GF-D8 (cell line): ENCODE data around the gene AGAP1.

Experiments used
- DNase-seq: peaks from one replicate; lab custom pipeline; 2025; lab: John Stamatoyannopoulos, UW

AGAP1 gene

GRCh38 chr2:235849489-235849888 lies 355.6 kb downstream of the AGAP1 start:
- no peak for DNase-seq

GRCh38 chr2:235850289-235850688 lies 356.4 kb downstream of the AGAP1 start:
- DNase-seq = no peak

DNA sequence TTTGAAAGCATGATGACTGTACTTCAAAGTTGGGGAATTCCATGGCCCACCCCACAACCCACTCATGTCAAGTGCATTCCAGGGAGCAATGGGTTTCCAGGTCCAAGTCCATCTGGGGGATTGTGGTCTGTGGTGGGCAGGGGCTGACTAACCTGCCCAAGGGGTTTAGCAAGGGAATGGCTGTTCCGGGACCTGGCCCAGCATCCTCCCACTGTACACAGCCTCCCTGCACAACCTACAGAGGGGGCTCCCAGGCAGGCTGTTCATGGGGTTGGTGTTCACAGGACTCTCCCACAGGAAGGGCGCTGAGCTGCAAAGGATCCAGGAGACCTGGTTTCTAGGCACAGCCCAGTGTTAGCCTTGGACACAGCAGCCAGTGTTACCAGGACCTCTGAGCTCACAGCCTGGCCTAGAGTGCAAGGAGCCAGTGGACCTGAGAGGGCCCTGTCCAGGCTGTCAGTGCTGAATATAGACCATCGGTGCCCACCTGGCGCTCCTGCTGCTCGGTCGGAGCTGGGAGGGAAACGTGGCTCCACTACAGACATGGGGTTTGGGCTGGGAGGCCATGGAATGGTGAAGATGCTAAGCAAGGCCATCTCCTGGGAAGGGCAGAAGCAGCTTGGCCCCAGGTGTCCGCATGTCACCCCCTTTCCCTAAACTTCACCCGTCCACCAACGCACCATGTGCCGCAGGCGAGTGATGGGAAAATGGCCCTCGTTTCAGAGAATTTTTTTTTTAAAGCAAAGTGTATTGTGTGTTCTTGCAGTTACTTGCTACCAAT lies 357.1 kb downstream of the AGAP1 start:
- DNase-seq = no peak

DNA sequence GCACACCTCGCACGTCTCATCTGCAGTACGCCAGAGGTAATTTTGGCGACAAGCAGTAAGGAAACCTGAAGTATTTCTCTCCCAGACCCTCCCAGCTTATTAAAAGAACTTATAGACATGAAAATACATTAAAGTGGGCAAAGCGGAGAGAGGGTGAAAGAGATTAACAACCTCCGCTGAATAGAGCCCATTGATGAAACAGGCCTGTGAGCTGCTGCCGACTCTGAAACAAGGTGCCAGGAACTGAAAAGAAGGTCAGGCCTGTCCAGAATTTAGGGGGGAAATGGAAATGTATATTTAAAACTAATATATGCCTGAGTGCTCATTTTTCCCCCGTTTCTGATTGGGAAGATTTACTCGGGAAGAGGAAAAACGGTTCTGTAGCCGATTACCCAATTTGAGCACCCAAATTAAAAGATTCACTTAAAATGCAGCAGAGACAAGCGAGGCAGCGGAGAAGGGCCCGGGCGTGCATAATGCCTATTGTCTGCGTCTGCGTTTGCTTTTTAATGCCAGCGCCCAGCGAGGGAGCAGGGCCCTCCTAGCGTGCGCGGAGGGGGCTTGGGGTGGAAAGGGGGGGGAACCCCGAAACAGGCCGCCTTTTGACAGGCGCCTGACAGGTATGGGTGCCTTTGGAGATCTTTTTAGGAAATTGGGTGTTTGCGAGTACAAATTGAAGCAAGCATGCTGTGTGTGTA lies 358.1 kb downstream of the AGAP1 start:
- DNase-seq = no peak

DNA sequence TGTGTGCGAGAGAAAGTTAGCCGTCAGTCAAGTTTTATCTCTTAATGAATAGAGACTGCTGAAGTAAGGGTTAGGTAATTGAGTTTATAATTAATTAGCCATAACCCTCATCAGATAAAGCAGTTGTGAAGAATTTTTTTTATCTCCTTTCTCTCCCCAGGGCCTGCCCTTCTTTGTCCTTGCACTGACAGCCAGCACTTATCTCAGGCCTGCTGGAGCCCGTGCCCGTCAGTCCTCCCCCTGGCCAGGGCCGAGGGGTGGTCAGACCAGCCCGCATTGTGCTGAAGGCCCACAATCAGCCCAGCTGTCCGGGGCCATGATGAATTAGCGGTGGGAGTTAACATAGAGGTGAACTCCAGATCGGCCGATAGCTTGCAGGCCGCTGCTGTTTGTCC lies 358.7 kb downstream of the AGAP1 start:
- no peak for DNase-seq

DNA sequence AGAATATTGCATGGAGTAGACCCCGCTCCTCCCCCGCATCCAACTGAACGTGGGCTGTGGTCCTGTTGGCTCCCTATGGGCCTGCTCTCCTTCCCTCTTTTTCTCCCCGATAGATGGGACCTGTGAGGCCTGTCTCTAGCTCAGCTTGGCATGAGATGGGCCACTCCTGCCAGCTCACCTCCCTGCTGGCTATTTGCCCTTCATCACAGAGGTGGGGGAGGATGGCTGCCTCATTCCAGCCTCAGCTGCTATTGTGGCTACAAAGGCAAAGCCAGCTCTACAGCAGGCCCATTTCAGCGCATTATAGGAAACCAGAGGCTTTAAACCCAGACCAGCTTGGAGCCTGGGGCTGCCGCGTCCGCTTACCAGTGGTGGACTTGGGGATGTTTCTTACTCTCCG lies 360.4 kb downstream of the AGAP1 start:
- no peak for DNase-seq

- DNase-seq = no peak
Measured at GRCh38 chr2:235855011-235855410, 361.2 kb downstream of the AGAP1 start.

DNA sequence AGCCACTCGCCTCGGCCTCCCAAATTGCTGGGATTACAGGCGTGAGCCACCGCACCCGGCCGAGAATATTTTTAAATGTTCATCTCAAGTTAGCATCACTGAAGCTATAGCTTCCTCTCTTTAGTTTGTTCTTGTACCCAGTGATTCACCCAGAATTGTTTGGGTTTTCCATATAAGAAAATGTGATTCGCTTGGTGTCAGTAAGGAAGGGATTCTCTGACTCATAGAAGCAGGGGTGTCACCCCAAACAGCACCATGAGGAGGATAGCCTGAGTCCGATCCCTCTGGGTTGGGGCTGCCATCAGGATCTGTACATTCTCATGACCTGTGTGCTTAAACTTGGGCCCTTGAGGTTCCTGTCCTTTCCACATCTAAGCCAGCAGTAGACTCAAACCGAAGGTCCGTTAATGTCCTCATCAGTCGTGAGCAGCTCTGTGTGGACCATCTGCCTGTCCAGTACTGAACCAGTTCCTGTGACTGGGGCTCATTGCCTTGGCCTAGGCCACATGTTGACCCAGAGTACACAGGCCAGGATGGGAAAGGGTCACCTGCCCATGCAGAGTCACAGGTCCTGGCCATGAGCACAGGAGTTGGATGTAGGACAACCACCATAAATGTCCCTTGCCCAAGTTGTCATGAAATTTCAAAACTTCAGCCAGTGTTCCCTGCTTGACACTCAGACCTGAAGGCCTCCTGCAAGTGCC lies 362.5 kb downstream of the AGAP1 start:
- no peak for DNase-seq

DNA sequence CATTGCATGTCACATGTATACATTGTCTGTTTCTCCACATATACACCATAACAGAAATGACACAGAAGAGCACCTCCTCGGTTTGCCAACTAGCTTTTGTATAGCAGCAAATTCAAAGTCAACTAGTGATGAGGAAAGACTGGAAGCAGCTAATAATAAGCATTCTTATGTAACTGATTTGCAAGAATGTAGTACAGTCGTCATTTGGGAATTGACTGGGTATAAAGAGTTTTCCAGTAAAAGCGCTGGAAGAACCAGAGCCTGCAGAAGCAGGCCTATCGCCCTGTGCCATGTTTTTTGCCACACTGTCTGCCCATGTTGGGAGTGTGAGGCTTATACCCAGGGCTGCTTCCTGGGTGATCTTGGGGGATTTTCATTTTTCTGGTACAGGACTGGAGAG lies 363.8 kb downstream of the AGAP1 start:
- no peak for DNase-seq

- DNase-seq = no peak
Measured at GRCh38 chr2:235858881-235859280, 365.0 kb downstream of the AGAP1 start.

DNA sequence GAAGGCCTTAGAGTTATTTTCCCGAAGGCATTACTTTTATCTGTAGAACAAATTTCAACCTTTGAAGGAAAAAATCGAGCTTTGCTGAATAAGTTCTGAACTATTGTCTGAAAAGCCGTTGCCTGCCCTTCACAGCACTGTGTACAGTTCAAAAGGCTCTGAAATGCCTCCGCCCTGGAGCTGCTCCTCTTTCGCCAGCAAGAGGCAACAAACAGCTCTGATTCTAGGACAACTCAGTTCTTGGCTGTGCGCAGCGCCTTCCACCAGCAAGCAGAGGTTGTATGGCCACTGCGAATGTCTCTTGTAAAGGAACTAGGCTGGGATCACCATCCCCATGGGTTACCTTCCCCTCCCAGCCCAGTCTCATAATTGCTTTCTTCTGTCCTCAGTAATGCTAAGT lies 365.8 kb downstream of the AGAP1 start:
- no peak for DNase-seq

- no peak for DNase-seq
Measured at GRCh38 chr2:235860111-235860510, 366.3 kb downstream of the AGAP1 start.

- no peak for DNase-seq
Measured at GRCh38 chr2:235860871-235861270, 367.0 kb downstream of the AGAP1 start.

DNA sequence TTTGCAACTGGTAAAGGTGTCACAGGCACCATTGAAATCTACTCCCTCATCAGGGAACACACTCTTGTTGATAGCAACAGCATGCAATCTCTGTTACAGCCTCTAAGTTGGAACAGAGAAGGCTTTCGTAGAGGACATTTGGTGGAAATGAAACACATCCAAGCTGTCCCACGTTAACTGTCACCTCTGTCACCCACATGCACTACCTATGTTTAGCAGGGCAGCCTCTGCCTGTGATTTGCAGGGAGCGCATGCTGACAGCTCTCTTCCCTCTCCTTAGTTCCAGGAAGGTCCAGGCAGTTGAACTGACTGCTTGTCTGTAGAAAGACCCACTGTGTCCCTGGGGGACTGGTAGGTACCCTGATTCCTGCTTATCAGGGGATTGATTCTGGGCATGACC lies 367.5 kb downstream of the AGAP1 start:
- DNase-seq = no peak

DNA sequence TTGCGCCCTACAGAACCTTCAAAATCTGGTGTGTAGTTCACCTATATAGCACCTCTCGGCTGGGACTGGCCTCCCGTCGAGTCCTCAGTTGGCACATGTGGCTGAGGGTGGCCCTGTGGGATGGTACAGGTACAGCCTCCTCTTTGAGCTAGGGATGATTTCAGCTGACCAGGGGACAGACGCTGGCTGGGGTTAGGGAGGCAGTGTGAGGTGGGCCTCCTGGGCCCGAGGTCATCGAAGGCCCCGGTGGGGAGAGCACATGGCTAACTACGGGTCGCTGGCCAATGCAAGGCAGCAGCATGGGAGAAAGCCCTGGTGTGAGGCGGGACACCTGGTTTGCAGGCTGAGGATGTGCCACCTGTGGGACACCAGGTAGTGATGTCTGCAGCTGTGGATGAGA lies 369.6 kb downstream of the AGAP1 start:
- DNase-seq = no peak

GRCh38 chr2:235864302-235864701 lies 370.5 kb downstream of the AGAP1 start:
- no peak for DNase-seq

DNA sequence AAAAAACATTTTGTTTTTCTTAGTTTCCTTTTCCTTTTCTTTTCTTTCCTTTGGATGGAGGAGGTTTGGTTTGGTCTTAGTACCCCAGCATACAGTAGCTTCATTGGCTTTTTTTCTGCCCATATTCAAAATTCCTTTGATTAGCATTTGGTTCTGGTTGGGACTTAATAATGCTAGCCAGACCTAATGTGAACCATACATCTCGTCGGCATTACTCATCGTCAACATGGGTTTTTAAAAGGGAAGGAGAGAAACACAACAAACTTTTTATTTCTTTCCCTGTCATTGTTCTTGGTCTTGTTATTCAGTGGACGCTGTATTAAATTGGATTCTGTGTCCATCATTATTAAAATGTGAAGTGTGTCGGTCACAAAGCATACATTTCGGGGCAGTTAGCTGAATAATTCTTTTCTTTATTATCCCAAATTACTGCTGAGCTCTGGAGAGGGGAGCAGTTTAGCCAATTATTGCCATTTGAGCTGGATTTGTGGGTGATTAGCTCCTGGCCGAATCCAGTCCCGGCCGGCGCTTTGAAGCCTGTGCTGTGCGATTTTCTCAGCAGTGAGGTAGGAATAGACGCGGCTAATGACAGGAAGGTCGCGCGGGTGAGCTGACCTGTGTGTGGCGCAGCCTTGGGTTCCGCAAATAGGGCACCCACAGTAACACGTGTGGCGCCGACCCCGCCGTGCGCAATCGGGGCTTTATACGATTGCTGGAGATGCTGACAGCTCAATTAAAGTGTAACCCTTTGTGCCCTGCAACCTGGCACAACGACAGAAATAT lies 371.1 kb downstream of the AGAP1 start:
- no peak for DNase-seq

DNA sequence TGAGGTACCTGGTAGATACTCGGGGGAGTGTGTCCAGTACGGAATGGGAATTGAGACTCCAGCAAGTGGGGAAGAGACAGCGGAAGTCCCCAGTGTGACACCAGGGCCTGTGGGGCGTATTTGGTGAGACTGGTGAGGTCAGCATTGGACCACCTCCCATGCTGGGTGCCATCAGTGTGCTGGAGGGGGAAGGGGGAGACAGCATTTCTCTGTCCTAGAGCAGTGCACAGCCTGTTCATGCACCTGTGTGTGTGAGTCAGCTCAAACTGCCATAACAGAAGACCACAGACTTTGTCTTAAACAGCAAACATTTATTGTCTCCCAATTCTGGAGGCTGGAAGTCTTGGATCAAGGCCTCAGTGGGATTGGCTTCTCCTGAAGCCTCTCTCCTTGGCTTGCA lies 372.5 kb downstream of the AGAP1 start:
- DNase-seq = no peak

- no peak for DNase-seq
Measured at GRCh38 chr2:235868224-235868623, 374.4 kb downstream of the AGAP1 start.

DNA sequence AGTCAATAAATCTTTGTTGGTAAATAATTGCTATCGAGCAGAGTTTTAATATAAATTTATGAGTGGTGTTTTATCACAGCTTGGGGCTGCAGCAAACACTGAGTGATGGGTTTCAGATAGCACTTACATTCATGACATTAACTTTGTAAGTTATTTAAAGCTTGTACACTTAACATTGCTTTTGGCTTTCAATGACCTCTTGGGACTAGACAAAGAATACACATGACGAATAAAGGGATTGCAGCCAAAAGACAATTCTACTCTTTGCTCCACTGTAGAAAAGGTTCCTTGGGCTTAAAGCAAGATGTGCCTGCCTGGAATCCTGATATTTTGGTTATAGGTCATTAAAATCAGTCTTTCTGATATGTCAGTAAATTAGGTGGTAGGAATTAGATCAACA lies 374.8 kb downstream of the AGAP1 start:
- DNase-seq = no peak

- no peak for DNase-seq
Measured at GRCh38 chr2:235870515-235870914, 376.7 kb downstream of the AGAP1 start.

- DNase-seq = no peak
Measured at GRCh38 chr2:235876099-235876679, 382.3 kb downstream of the AGAP1 start.
